ENCODE results near the gene PCMTD2. TPM values are rescaled to one million over a fixed set of nuclear protein-coding genes. Genes with fewer than 3 reads are reported as not detected.

Gene PCMTD2
- total RNA-seq, 4 donors from 2014 or later = 36.5 to 54.8 (median 44.5) TPM

DNA sequence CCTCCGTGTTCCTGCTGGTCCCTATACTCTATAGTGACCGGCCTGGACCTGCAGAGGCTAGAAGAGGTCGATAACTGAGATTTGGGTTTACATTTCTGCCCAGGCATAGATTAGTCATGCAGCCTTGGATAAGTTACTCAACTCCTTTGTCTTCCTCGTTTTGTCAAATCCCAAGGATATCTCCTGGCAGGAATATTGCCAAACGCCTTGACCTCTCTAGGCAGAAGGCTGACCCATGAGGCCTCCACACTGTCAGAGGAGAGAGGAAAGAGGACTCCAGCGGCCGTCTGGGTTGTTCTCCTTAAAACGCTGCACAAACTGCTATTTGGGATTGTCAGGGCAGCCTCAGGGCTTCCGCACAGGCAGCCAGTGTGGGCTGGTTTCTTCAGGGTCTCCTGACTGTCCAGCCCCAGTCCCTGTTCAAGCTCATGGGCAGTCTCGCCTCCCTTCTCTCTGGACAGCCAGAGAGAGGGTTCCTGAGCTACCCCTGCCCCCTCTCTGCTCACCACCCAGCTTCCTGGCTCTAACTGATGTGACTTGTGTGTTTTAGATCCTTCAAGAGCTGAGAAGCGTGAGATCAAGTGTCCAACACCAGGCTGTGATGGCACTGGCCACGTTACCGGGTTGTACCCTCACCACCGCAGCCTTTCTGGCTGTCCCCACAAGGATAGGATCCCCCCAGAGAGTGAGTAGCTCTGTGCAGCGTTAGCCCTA is 44.7 kb upstream of the PCMTD2 start:
- Histone ChIP-seq H3K36me3 (no peaks in the 10 kb centered on the region), H3K4me3 (no peak overlapping the region), H3K27me3 (peaks cover 0 to 6% (median 0%) of the 10 kb centered on the region in 4 donors), H3K4me1 (peaks cover 23 to 39% (median 29%) of the 10 kb centered on the region in 4 donors), H3K9me3 (no peaks in the 10 kb centered on the region), H3K27ac (replicated peaks in 1 of 4) (no peak overlapping the region)
- TF ChIP-seq EP300 (IDR thresholded peaks at IDR 0.05) (no peak), POLR2AphosphoS5 (IDR thresholded peaks at IDR 0.05) (no peak), POLR2A (IDR thresholded peaks at IDR 0.05; ENCODE audit: low read depth) (no peak)
- TF ChIP-seq, protein P1, sequence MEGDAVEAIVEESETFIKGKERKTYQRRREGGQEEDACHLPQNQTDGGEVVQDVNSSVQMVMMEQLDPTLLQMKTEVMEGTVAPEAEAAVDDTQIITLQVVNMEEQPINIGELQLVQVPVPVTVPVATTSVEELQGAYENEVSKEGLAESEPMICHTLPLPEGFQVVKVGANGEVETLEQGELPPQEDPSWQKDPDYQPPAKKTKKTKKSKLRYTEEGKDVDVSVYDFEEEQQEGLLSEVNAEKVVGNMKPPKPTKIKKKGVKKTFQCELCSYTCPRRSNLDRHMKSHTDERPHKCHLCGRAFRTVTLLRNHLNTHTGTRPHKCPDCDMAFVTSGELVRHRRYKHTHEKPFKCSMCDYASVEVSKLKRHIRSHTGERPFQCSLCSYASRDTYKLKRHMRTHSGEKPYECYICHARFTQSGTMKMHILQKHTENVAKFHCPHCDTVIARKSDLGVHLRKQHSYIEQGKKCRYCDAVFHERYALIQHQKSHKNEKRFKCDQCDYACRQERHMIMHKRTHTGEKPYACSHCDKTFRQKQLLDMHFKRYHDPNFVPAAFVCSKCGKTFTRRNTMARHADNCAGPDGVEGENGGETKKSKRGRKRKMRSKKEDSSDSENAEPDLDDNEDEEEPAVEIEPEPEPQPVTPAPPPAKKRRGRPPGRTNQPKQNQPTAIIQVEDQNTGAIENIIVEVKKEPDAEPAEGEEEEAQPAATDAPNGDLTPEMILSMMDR (IDR thresholded peaks at IDR 0.05) = no peak
- intact Hi-C loops (cut with DNase I) = no loop called here
- WGBS = 88% methylated on average over 12 of the region's 15 CpGs
- DNase-seq (ENCODE audit: extremely low spot score) = no peak

DNA sequence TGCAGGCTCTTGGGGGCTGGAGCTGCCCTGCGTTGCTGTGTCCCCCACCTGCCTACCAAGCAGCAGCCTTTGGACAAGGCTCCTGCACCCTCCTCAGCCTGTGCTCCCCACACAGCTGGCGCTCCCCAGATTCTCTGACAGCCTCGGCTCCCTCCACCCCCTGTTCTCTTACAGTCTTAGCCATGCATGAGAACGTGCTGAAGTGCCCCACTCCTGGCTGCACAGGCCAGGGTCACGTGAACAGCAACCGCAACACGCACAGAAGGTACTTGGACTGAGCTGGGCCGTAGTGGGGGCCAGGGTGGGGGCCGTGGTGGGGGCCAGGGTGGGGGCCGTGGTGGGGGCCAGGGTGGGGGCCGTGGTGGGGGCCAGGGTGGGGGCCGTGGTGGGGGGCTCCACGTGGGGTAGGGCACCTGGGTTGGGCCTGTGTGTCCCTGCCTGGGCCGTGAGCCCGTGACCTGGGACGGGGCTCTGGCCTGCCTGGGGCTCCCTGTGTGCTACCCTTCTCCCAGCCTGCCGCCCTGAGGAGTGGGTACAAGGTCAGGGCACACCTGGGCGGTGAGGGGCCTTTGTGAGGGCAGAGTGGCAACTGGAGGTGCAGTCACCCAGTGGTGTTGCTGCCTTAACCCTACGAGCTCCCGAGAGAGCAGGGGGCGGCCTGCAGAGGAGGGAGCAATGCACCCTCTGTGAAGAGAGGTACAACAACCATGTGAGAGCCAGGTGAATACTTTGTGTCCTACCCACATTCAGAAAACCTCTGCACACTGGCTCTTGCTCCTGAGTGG is 43.5 kb upstream of the PCMTD2 start:
- WGBS = 85% methylated on average over 12 of the region's 21 CpGs
- H3K36me3 ChIP-seq = no peaks in the 10 kb centered on the region
- intact Hi-C loops (cut with DNase I) = no loop called here
- no peaks in the 10 kb centered on the region for H3K27me3 ChIP-seq
- H3K27ac ChIP-seq (replicated peaks in 1 of 4) = peak overlapping the region in 3 of 4 donors; percentile 38 to 70 (median 67)
- H3K4me1 ChIP-seq = peaks cover 29 to 49% (median 36%) of the 10 kb centered on the region in 4 donors
- DNase-seq (ENCODE audit: extremely low spot score) = no peak
- no peaks in the 10 kb centered on the region for H3K9me3 ChIP-seq
- no peak overlapping the region for H3K4me3 ChIP-seq
- no peak for TF ChIP-seq EP300 (IDR thresholded peaks at IDR 0.05)
- no peak for TF ChIP-seq POLR2A (IDR thresholded peaks at IDR 0.05; ENCODE audit: low read depth)
- no peak for TF ChIP-seq POLR2AphosphoS5 (IDR thresholded peaks at IDR 0.05)
- TF ChIP-seq, protein P1 (IDR thresholded peaks at IDR 0.05) = no peak

- Histone ChIP-seq H3K4me3 (no peak overlapping the region), H3K27ac (replicated peaks in 1 of 4) (peak overlapping the region; percentile 27 to 70 (median 52)), H3K9me3 (no peaks in the 10 kb centered on the region), H3K4me1 (peaks cover 29 to 49% (median 36%) of the 10 kb centered on the region in 4 donors), H3K36me3 (no peaks in the 10 kb centered on the region), H3K27me3 (no peaks in the 10 kb centered on the region)
- intact Hi-C loops (cut with DNase I) = no loop called here
- no CpG with 5 or more reads among the region's 7 CpGs for WGBS
- TF ChIP-seq POLR2AphosphoS5 (IDR thresholded peaks at IDR 0.05) (no peak), EP300 (IDR thresholded peaks at IDR 0.05) (no peak), POLR2A (IDR thresholded peaks at IDR 0.05; ENCODE audit: low read depth) (no peak)
- TF ChIP-seq, protein P1 (IDR thresholded peaks at IDR 0.05) = no peak
- DNase-seq (ENCODE audit: extremely low spot score) = peak; percentile 93
These were observed 42.8 kb upstream of the PCMTD2 start for GRCh38 chr20:64212755-64213154.

DNA sequence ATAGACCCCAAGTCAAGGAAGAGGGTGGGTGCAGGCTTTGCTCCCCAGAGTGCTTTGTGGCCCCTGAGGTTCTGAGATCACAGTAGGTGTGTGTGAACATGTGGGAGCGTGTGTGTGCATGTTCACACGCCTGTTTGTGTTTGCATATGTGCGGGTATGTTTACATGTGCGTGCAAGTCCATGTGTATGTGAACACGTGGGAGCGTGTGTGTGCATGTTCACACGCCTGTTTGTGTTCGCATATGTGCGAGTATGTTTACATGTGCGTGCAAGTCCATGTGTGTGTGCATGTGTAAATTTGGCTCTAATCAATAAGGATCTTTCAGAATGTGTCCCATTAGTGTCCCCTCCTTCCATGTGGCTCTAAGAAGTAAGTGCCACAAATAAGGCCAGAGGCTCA is 41.4 kb upstream of the PCMTD2 start:
- intact Hi-C loops (cut with DNase I) = no loop called here
- no peak overlapping the region for H3K27ac ChIP-seq (replicated peaks in 1 of 4)

More for the DNA sequence above, 41.4 kb upstream of the PCMTD2 start:
- no peak for TF ChIP-seq POLR2AphosphoS5 (IDR thresholded peaks at IDR 0.05)
- no peak for TF ChIP-seq EP300 (IDR thresholded peaks at IDR 0.05)
- TF ChIP-seq POLR2A (IDR thresholded peaks at IDR 0.05; ENCODE audit: low read depth) = no peak
- TF ChIP-seq, protein P1 (IDR thresholded peaks at IDR 0.05) = no peak
- H3K4me1 ChIP-seq = peaks cover 29 to 49% (median 36%) of the 10 kb centered on the region in 4 donors
- H3K4me3 ChIP-seq = no peak overlapping the region
- DNase-seq (ENCODE audit: extremely low spot score) = no peak
- WGBS = 92% methylated on average over 10 of the region's 10 CpGs
- no peaks in the 10 kb centered on the region for H3K9me3 ChIP-seq
- H3K27me3 ChIP-seq = no peaks in the 10 kb centered on the region
- H3K36me3 ChIP-seq = no peaks in the 10 kb centered on the region
